ENCODE measurements around the gene GALNT18.
"Not testable (repeated sequence)": the region's sequence is repeated elsewhere in the genome, so short reads cannot be mapped to it uniquely, and the experiment has no call there.

GALNT18 gene

DNA sequence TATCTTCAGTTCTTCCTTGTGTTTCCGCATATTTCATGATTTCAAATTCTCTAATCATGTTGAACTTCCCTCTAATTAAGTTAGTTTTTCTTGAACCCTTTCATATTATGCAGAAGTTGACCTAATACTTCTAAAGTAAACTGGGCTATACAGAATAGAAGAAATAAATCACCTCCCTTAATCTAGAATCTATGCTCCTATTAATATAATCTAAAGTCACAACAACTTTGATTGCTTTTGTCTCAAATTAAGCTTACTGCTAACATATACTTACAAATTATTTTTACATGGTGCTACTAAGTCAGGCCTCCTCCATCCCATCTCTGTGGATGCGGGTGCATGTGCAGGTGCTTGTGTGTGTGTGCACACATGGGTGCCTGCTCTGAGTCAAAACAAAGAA, 241.5 kb downstream of the GALNT18 start:
- no peak for DNase-seq

DNA sequence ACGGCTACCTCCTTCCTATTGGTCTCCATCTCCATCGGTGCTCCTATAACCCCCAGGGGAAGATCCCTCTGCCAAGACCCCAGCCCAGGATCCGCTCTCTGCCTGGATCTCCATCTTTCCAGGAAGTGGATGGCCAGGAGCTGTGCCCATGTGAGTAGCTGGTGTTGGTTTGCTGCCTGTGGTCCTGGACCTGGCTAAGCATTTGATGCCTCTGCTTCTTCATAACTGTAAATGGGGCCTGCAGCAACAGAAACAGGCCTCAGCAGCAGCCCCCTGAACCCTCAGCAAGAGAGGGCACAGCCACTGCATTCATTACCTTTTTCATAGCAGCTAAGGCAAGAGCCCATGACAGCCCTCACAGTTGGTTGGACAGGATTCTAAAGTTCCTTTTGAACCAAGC, 242.1 kb downstream of the GALNT18 start:
- no peak for DNase-seq

DNA sequence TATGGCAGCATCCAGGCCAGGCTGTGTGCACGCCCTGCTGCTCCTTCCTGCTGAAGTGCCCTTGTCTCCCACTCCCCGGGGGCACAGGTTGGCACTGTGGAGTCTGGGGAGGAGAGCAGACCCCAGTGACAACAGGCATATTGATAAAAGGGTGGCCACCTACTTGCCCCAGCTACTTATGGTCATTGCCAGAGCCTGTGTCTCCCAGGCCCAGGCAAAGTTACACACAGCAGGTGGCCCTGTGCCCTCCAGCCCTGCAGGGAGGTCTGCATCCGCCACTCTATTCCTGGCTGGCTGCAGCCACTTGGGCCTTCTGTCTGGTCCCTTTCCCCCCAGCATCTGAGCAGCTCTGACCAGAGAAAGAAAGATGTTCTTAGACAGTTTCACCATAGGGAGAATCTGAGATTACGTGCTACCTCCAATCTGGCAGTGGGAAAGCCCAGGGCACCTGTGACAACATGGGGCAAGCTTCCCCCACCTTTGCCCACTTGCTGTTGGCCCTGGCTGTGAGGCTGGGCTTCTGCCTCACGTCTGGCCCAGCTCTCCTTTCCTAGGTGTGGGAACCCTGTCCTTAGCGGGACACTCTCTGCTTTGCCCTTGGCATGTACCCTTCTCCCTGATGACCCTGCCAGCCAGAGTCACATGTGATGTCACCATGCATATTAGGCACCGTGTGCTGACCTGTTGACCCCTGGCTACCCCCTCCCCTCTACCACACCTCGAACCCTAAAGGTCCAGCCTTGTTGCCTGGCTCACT, 243.4 kb downstream of the GALNT18 start:
- DNase-seq = no peak

- DNase-seq = no peak
Observed at GRCh38 chr11:11374358-11375148, 247.3 kb downstream of the GALNT18 start.

DNA sequence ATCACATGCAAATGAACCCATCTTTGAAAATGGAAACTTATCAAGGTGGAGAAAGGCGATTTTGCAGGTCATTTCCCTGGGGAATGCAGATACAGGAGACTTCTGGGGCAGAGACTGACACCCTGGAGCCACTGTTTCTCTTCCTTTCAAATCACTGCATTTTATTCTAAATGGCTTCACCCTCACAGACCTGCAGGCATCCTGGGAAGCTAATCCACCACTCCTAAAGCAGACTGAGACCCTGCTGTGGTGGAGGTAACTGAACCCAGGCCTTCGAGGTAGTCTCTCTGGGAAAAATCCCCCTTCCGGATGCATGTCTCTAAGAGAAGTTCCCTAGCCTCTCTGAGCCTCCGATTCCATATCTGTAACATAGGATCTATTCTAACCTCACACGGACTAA, 247.9 kb downstream of the GALNT18 start:
- no peak for DNase-seq

DNA sequence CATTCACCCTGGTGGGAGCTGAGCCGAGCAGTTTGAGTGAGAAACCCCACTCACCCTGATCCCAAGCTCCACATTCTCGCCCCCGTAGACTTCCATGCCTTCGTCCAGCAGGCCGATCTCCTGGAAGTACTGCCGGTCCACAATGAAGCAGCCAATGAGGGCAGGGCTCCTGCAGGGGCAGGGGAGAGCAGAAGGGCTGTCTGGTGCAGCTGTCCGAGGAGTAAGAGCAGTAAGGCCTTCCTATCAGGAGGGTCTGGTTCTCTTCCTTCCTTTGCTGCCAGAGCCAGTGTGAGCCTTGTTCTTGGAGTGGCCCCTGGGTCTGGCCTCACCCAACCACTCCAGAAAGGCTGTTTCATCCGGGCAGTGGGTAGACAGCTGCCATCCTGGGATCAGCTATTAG, 249.3 kb downstream of the GALNT18 start:
- no peak for DNase-seq

DNA sequence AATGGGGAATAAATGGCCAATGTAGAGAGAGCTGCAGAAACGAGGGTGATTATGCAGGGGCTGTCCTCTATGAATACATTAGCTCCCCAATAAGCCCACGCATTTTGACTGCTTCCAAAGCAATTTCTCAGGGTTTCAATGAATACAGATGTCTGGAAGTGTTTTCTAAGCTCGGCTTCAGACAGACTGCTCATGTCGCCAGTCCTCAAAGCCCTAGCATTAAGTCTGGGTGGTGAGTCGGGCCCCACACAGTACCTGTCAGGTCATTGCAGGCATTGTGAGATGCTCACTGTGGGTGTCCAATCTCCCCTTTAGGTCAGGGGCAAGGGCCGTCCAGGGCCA, 250.9 kb downstream of the GALNT18 start:
- DNase-seq = no peak

- DNase-seq = no peak
Observed at GRCh38 chr11:11370255-11370961, 251.4 kb downstream of the GALNT18 start.

- no peak for DNase-seq
Observed at GRCh38 chr11:11366793-11367192, 255.0 kb downstream of the GALNT18 start.

GRCh38 chr11:11363674-11364073, 258.1 kb downstream of the GALNT18 start:
- no peak for DNase-seq

DNA sequence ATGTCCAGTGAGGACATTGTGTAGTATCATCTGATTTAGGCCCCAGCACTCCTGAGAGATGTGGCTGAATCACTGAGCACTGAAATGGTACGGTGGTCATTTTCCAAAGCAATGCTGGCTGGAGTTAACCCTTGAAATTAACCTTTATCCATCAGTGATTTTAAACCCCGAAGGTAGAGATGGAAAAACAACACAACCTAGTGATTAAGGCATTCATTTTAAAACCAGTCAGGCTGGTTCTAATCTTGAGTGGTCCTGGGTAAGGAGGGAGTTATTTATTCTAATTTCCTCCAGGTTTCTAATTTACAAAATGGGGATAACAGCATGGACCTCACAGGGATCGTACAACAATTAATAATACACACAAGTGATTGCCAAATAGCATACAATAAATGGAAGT, 262.2 kb downstream of the GALNT18 start:
- no peak for DNase-seq

- DNase-seq = no peak
Observed at GRCh38 chr11:11356842-11357241, 265.0 kb downstream of the GALNT18 start.

GRCh38 chr11:11352878-11353277, 268.9 kb downstream of the GALNT18 start, which contains the start of gene CSNK2A3:
Gene CSNK2A3 (minus strand): TSS chr11:11353250. CDS start chr11:11353119, 131 bp downstream.
- DNase-seq = not testable (repeated sequence)

DNA sequence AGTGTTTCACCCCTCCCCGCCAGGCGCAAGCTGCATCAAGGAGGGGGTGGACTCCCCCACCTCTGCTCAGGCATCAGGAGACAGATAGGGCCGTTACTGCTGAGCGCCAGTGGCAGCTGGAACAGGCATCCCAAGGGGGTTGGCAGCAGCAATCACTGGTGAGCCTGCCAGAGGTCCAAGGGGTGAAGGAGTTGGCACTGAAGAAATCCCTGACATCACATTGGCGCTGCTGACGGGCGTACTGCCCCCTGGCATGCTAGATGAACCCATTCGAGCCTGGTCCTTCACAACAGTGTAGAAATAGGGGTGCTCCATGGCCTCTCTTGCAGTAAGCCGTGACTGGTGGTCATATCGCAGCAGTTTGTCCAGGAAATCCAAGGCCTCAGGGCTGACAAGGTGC, 270.0 kb downstream of the GALNT18 start:
- DNase-seq = not testable (repeated sequence)

DNA sequence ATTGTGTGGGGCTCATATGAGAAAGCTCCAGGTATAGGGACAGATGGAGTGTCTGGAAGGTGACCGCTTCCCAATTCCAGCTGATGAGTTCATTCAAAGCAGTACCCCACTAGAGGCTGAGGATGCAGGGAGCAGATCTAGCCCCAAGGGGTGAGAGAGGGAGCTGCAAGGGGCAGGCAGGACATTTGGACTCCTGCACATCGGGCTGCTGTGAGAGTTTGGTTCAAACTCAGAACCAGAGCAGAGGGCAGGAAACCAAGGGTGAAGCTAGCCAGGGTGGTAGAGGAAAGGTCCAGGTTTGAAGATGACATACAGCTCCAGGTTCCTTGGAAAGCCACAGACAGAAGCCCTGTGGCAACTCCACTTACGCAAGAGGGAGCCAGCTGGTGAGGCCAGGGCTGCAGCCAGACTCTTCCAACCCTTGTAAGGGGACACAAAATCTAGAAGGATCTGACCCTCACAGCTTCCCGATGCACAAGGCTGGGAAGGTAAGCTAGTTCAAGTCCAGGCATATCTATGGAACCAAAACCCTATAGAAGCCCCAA, 270.7 kb downstream of the GALNT18 start:
- DNase-seq = no peak

DNA sequence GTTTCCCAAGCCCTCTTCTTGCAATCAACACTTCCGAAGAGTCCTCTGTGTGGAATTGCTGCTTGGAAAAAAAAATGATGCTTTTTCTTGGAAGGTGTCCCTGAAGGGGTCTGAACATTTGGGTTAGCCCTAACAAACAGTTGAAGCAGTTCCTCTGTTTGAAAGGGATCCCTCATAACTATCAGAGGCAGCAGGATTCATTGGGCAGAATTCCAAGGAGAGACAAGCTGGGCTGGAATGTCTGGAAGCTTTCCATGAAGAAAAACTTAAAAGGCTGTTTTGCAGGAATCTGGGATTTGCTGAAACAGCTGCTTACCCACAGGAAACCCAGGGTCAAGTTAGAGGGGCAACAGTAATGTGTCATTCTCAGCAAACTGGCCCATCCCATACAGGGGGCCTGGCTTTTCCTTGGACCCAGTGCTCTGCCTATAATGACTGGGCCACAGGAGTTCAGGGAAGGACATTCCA, 271.9 kb downstream of the GALNT18 start:
- no peak for DNase-seq

- no peak for DNase-seq
Observed at GRCh38 chr11:11349106-11349825, 272.5 kb downstream of the GALNT18 start.

- DNase-seq = no peak
Observed at GRCh38 chr11:11348303-11348702, 273.5 kb downstream of the GALNT18 start.

GRCh38 chr11:11347592-11347991, 274.2 kb downstream of the GALNT18 start:
- no peak for DNase-seq

- DNase-seq = no peak
Observed at GRCh38 chr11:11346303-11346702, 275.5 kb downstream of the GALNT18 start.

GRCh38 chr11:11345099-11345498, 276.7 kb downstream of the GALNT18 start:
- no peak for DNase-seq

- DNase-seq = no peak
Observed at GRCh38 chr11:11344045-11344444, 277.8 kb downstream of the GALNT18 start.

DNA sequence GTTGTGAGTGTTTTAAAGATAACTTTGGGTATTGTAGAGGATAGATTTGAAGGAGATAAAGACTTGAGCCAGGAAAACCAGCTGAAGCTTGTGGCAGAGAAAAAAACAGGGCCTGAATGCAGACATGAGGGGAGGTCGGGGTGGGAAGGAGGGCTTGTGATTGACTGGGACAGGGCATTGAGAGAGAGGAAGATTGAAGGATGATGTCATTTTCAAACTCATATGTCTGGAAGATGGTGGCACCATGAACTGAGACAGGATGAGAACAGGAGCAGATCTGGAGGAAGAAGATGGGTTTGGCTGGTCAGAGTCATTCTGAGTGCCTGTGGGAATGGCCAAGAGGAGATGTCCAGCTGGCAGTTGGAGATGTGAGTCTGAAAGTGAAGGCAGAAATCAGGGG, 283.5 kb downstream of the GALNT18 start:
- no peak for DNase-seq
